Duodenal mucosa (tissue), 2 donors: ENCODE data around the gene ONECUT2.

ENCODE experiments used
- H3K27ac ChIP-seq: one replicate; pipeline ENCODE4 v1.7.0; 2013; ENCODE audit warnings: low read depth, low read length
- H3K27me3 ChIP-seq, 2 donors: one replicate each; pipeline ENCODE4 v1.7.0; 2013; ENCODE audit warnings: low read length in 2 of 2, control low read depth in 1 of 2; ENCODE audit not compliant: insufficient read depth in 2 of 2, control insufficient read depth in 1 of 2
- H3K36me3 ChIP-seq, 2 donors: one replicate each; pipeline ENCODE4 v1.7.0; 2013; ENCODE audit warnings: low read length in 2 of 2, control low read depth in 1 of 2; ENCODE audit not compliant: insufficient read depth in 2 of 2, control insufficient read depth in 1 of 2
- H3K4me1 ChIP-seq, 2 donors: one replicate each; pipeline ENCODE4 v1.7.0; 2013; ENCODE audit warnings: low read length in 2 of 2, control low read depth in 1 of 2; ENCODE audit not compliant: insufficient read depth in 2 of 2, control insufficient read depth in 1 of 2
- H3K4me3 ChIP-seq, 2 donors: one replicate each; pipeline ENCODE4 v1.7.0; 2013; ENCODE audit warnings: low read length in 2 of 2, low read depth in 1 of 2
- H3K9ac ChIP-seq, 2 donors: one replicate each; pipeline ENCODE4 v1.7.0; 2013; ENCODE audit warnings: low read length in 2 of 2, low read depth in 1 of 2
- H3K9me3 ChIP-seq, 2 donors: one replicate each; pipeline ENCODE4 v1.7.0; 2013; ENCODE audit warnings: low read length in 2 of 2, control low read depth in 1 of 2; ENCODE audit not compliant: control insufficient read depth in 1 of 2

The ONECUT2 gene

GRCh38 chr18:57444301-57444759, 9.2 kb downstream of the ONECUT2 start:
- Histone ChIP-seq H3K27ac (no peak overlapping the region), H3K27me3 (peaks cover 8 to 19% of the 10 kb centered on the region in 2 donors), H3K9ac (peak overlapping the region in 1 of 2 donors; percentile 39), H3K9me3 (no peaks in the 10 kb centered on the region), H3K4me3 (peak overlapping the region; percentile 12 to 51), H3K4me1 (peaks cover 39 to 50% of the 10 kb centered on the region in 2 donors), H3K36me3 (peaks cover 7 to 24% of the 10 kb centered on the region in 2 donors)

- peaks cover 5 to 10% of the 10 kb centered on the region in 2 donors for H3K27me3 ChIP-seq
Measured at GRCh38 chr18:57445488-57446319, 10.5 kb downstream of the ONECUT2 start.

DNA sequence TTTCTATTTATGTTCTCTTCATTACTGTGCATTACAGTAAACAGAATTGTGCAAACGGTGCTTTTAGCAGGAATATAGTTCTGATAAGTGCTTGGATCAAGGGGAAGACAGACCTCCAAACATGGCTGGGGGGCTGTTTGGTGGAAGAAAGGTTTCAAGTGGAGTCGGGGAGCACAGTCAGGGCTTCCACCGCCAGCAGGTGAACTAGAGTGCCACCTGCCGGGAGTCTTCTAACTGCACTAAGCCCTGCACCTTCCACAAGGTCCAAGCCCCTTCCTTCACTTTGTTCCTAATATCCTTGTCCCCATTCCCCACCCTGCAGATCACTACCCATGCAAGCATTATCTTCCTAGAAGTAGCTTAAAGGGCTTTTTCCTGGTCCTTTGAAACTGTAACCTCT, 11.1 kb downstream of the ONECUT2 start:
- peaks cover 39 to 50% of the 10 kb centered on the region in 2 donors for H3K4me1 ChIP-seq
- H3K9ac ChIP-seq, result no peak overlapping the region
- peak overlapping the region; percentile 18 to 43 for H3K4me3 ChIP-seq
- H3K27me3 ChIP-seq, result peaks cover 5 to 6% of the 10 kb centered on the region in 2 donors
- no peak overlapping the region for H3K27ac ChIP-seq
- peaks cover 7 to 22% of the 10 kb centered on the region in 2 donors for H3K36me3 ChIP-seq
- no peaks in the 10 kb centered on the region for H3K9me3 ChIP-seq

More at GRCh38 chr18:57445488-57446319, 10.5 kb downstream of the ONECUT2 start:
- Histone ChIP-seq H3K9me3 (no peaks in the 10 kb centered on the region), H3K27ac (peak overlapping the region; percentile 22), H3K4me1 (peaks cover 39 to 50% of the 10 kb centered on the region in 2 donors), H3K36me3 (peaks cover 7 to 20% of the 10 kb centered on the region in 2 donors), H3K4me3 (peak overlapping the region; percentile 43 to 51), H3K9ac (peak overlapping the region; percentile 14 to 34)

GRCh38 chr18:57447154-57447621, 12.0 kb downstream of the ONECUT2 start:
- Histone ChIP-seq H3K27ac (no peak overlapping the region), H3K4me1 (peaks cover 39 to 49% of the 10 kb centered on the region in 2 donors)

GRCh38 chr18:57455576-57456129, 20.5 kb downstream of the ONECUT2 start:
- Histone ChIP-seq H3K4me3 (no peak overlapping the region), H3K36me3 (peaks cover 3 to 28% of the 10 kb centered on the region in 2 donors), H3K9ac (no peak overlapping the region), H3K4me1 (no peaks in the 10 kb centered on the region), H3K27ac (no peak overlapping the region), H3K9me3 (no peaks in the 10 kb centered on the region), H3K27me3 (no peaks in the 10 kb centered on the region)

More at GRCh38 chr18:57447154-57447621, 12.0 kb downstream of the ONECUT2 start:
- Histone ChIP-seq H3K36me3 (peaks cover 11 to 24% of the 10 kb centered on the region in 2 donors), H3K4me3 (no peak overlapping the region), H3K9me3 (no peaks in the 10 kb centered on the region), H3K9ac (no peak overlapping the region), H3K27me3 (peaks cover 5 to 6% of the 10 kb centered on the region in 2 donors)

DNA sequence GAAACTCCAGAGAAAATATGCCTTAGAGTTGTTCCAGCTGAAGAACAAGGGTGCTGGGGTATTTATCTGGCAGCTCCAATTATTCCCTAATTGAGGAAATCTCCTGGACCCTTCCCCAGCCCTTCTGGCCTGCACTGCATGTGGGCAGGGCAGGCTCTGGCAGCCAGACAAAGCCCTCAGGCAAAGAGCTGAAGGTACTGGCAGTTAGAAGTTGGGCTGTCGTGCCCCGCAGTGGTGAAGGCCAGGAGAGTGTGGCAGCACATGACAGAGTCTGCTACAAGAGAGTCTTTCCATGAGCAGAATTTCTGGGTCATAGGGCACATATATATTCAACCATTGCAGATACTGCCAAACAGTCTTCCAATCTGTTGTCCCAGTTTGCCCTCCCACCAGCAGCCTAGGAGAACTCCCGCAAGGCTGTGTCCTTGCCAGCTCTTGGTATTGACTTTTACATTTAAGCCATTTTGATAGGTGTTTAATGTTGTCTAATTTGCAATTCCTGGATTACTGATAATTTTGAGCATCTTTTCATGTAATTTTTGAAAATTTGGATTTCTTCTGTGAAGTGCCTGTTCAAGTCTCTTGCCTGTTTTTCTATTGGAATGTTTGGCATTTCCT, 26.6 kb downstream of the ONECUT2 start:
- no peak overlapping the region for H3K9ac ChIP-seq
- H3K4me1 ChIP-seq, result peaks cover 2 to 13% of the 10 kb centered on the region in 2 donors
- H3K27ac ChIP-seq, result no peak overlapping the region
- no peak overlapping the region for H3K4me3 ChIP-seq
- no peaks in the 10 kb centered on the region for H3K9me3 ChIP-seq
- H3K27me3 ChIP-seq, result no peaks in the 10 kb centered on the region
- peaks cover 0 to 20% of the 10 kb centered on the region in 2 donors for H3K36me3 ChIP-seq

- H3K27ac ChIP-seq, result no peak overlapping the region
Measured at GRCh38 chr18:57466307-57466706, 31.1 kb downstream of the ONECUT2 start.

DNA sequence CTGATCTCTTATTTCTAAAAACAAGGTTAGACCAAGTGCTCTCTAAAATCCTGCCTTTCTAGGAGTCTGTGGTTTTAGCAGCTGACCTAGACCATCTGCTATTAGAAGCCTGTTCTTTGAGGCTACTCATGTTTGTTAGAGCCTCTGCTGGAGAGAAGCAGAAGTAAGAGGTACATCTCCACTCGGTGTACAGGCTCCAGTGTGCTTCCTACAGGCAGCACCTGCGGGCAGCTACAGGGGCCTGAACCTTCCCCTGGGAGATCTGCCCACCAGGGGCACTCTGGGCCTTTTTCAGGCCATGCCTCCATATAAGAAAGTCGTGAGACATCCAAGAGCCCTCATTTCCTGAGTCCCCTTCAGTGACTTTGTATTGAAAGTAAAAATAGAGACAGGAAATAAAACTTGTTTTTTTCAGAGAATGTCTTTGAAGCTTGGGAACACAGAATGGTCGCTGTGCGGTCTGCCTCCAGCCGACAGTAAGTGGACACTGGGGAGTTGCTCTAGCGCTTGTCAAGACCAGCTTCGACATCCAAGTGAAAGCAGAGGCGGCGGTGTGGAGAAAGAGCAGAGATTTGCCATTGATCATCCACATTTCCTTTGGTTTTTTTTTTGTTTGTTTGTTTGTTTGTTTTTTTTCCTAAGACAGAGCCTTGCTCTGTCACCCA, 31.7 kb downstream of the ONECUT2 start:
- Histone ChIP-seq H3K4me1 (peaks cover 14 to 45% of the 10 kb centered on the region in 2 donors), H3K27me3 (no peaks in the 10 kb centered on the region), H3K27ac (no peak overlapping the region), H3K9ac (no peak overlapping the region), H3K36me3 (peaks cover 0 to 26% of the 10 kb centered on the region in 2 donors), H3K9me3 (no peaks in the 10 kb centered on the region), H3K4me3 (no peak overlapping the region)

More at GRCh38 chr18:57466307-57466706, 31.1 kb downstream of the ONECUT2 start:
- Histone ChIP-seq H3K9ac (no peak overlapping the region), H3K36me3 (peaks cover 0 to 26% of the 10 kb centered on the region in 2 donors), H3K27me3 (no peaks in the 10 kb centered on the region), H3K4me1 (peaks cover 14 to 45% of the 10 kb centered on the region in 2 donors), H3K9me3 (no peaks in the 10 kb centered on the region), H3K4me3 (no peak overlapping the region)

DNA sequence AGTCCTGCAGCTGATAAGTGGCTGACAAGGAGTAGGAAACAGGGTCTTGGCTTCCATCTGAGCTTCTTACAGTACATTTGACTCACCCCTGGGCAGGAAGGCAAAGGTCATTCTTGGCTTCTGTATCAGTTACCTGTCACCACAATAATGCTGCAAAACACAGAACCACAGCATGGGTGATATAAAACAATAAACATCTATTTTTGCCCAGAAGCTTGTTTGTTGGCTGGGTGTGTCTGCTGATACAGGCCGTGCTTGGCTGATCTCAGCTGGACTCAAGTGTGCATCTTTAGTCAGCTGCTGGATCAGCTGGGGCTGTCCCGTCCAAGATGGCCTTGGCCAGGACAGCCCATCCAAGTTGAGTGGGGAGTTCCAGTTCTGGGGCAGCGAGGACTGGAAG, 34.7 kb downstream of the ONECUT2 start:
- peaks cover 0 to 21% of the 10 kb centered on the region in 2 donors for H3K36me3 ChIP-seq

More for the DNA sequence above, 34.7 kb downstream of the ONECUT2 start:
- Histone ChIP-seq H3K4me1 (peaks cover 14 to 54% of the 10 kb centered on the region in 2 donors), H3K9me3 (no peaks in the 10 kb centered on the region), H3K27ac (no peak overlapping the region), H3K4me3 (no peak overlapping the region), H3K9ac (no peak overlapping the region), H3K27me3 (no peaks in the 10 kb centered on the region)
